GM18502 (cell line): ENCODE results near the gene SAMD14.

Experiments
- ATAC-seq: cut with Tn5 transposase; IDR thresholded peaks from one replicate; pipeline ENCODE4 v1.9.1; 2021; ENCODE audit warnings: mild to moderate bottlenecking; ENCODE audit not compliant: unreplicated experiment, poor library complexity

SAMD14 gene

GRCh38 chr17:50135316-50136095 lies 5.5 kb upstream of the SAMD14 start:
- ATAC-seq = no peak

- no peak for ATAC-seq
These were observed 4.5 kb upstream of the SAMD14 start for GRCh38 chr17:50134206-50135110.

GRCh38 chr17:50133769-50134099 lies 3.8 kb upstream of the SAMD14 start:
- no peak for ATAC-seq

- no peak for ATAC-seq
These were observed 3.2 kb upstream of the SAMD14 start for GRCh38 chr17:50133028-50133768.

GRCh38 chr17:50132104-50132794 lies 2.3 kb upstream of the SAMD14 start:
- no peak for ATAC-seq

GRCh38 chr17:50130559-50131305 lies 772 bp upstream of the SAMD14 start:
- no peak for ATAC-seq

GRCh38 chr17:50129353-50129727 lies 620 bp downstream of the SAMD14 start:
- no peak for ATAC-seq

GRCh38 chr17:50128441-50129352 lies 1.3 kb downstream of the SAMD14 start:
- no peak for ATAC-seq

- no peak for ATAC-seq
These were observed 2.1 kb downstream of the SAMD14 start for GRCh38 chr17:50127697-50128361.

- ATAC-seq = no peak
These were observed 4.5 kb downstream of the SAMD14 start for GRCh38 chr17:50125420-50125997.

- no peak for ATAC-seq
These were observed 6.2 kb downstream of the SAMD14 start for GRCh38 chr17:50123649-50124349.

GRCh38 chr17:50122945-50123344 lies 7.0 kb downstream of the SAMD14 start:
- ATAC-seq = no peak

GRCh38 chr17:50120475-50121253 lies 9.3 kb downstream of the SAMD14 start:
- no peak for ATAC-seq

GRCh38 chr17:50118828-50119218 lies 11.1 kb downstream of the SAMD14 start:
- no peak for ATAC-seq

- ATAC-seq = no peak
These were observed 11.7 kb downstream of the SAMD14 start for GRCh38 chr17:50118076-50118827.
